A673 (cell line): ENCODE results near the gene CYLD. TPM values are rescaled to one million over a fixed set of nuclear protein-coding genes. Genes with fewer than 3 reads are reported as not detected.

Experiments
- BruUV-seq: library from RNA; stranded (reverse); fragments of 400-500 nt; replicated peaks from 2 replicates; lab custom pipeline; 2021; lab: Mats Ljungman, UMichigan
- CTCF ChIA-PET: fragments of 300-600 bp; sonication (Branson Sonifier 250); formaldehyde crosslinking; loops from one replicate; lab custom pipeline; 2022; ENCODE audit warnings: antibody characterized with exemption; lab: Charles Lee
- POLR2A ChIA-PET: fragments of 300-600 bp; sonication (Branson Sonifier 250); formaldehyde crosslinking; loops from one replicate; lab custom pipeline; 2022; ENCODE audit warnings: antibody characterized with exemption; ENCODE audit not compliant: low non-redundant PET; lab: Charles Lee
- DNase-seq: peaks from one replicate; pipeline ENCODE4 v3.0.0-alpha.2; 2015; ENCODE audit warnings: low spot score
- H3K27ac ChIP-seq: fragments of 200-600 bp; sonication (generic); 2 replicates; pipeline ENCODE4 v1.5.1; 2016; ENCODE audit warnings: mixed run types, low read depth, mild to moderate bottlenecking, mixed read lengths, antibody characterized with exemption, low read length; ENCODE audit not compliant: poor library complexity, severe bottlenecking
- H3K27me3 ChIP-seq: fragments of 200-600 bp; sonication (generic); replicated peaks from 2 replicates; pipeline ENCODE4 v1.6.1; 2017; ENCODE audit warnings: mixed run types, low read depth, mild to moderate bottlenecking, mixed read lengths, antibody characterized with exemption, low read length; ENCODE audit not compliant: insufficient read depth, poor library complexity
- H3K36me3 ChIP-seq: fragments of 200-600 bp; sonication (generic); 2 replicates; pipeline ENCODE4 v1.6.1; 2016; ENCODE audit warnings: mixed run types, mild to moderate bottlenecking, mixed read lengths, antibody characterized with exemption, low read length; ENCODE audit not compliant: insufficient read depth, poor library complexity, severe bottlenecking
- H3K4me1 ChIP-seq: fragments of 200-600 bp; sonication (generic); 2 replicates; pipeline ENCODE4 v1.6.1; 2017; ENCODE audit warnings: mixed run types, mild to moderate bottlenecking, mixed read lengths, antibody characterized with exemption, low read length; ENCODE audit not compliant: insufficient read depth, poor library complexity, severe bottlenecking
- H3K4me3 ChIP-seq: fragments of 200-600 bp; sonication (generic); 2 replicates; pipeline ENCODE4 v1.5.1; 2016; ENCODE audit warnings: low read depth, mixed run types, mild to moderate bottlenecking, mixed read lengths, low read length; ENCODE audit not compliant: poor library complexity, severe bottlenecking
- H3K9me3 ChIP-seq: fragments of 200-600 bp; sonication (generic); 2 replicates; pipeline ENCODE4 v1.6.1; 2016; ENCODE audit warnings: mixed run types, low read depth, mild to moderate bottlenecking, mixed read lengths, antibody characterized with exemption, low read length; ENCODE audit not compliant: poor library complexity, severe bottlenecking
- EZH2 ChIP-seq: fragments of 200-600 bp; sonication (generic); IDR thresholded peaks from 2 replicates; pipeline ENCODE4 v1.6.1; 2017; ENCODE audit warnings: borderline replicate concordance, low read depth, mild to moderate bottlenecking, mixed read lengths, antibody characterized with exemption, low read length; ENCODE audit not compliant: poor library complexity, severe bottlenecking
- intact Hi-C: fragments of 100-400 bp; cut with micrococcal nuclease; formaldehyde crosslinking; loops from one replicate; pipeline ENCODE4 v1.10.0; 2022; ENCODE audit not compliant: unreplicated experiment
- total RNA-seq: library from RNA; stranded (reverse); gene quantifications from 2 replicates; pipeline ENCODE4 v1.2.3, GENCODE V29; 2021
- TF ChIP-seq, protein P1 (sequence below): fragments of 300-800, 200-600 bp; sonication (generic); conservative IDR thresholded peaks from 2 replicates; pipeline ENCODE4 v1.5.1; 2017; ENCODE audit warnings: low read depth, mild to moderate bottlenecking, antibody characterized with exemption, low read length, moderate library complexity, mixed read lengths

CYLD gene
- total RNA-seq, 1 experiment from 2014 or later, result 6.3 TPM

DNA sequence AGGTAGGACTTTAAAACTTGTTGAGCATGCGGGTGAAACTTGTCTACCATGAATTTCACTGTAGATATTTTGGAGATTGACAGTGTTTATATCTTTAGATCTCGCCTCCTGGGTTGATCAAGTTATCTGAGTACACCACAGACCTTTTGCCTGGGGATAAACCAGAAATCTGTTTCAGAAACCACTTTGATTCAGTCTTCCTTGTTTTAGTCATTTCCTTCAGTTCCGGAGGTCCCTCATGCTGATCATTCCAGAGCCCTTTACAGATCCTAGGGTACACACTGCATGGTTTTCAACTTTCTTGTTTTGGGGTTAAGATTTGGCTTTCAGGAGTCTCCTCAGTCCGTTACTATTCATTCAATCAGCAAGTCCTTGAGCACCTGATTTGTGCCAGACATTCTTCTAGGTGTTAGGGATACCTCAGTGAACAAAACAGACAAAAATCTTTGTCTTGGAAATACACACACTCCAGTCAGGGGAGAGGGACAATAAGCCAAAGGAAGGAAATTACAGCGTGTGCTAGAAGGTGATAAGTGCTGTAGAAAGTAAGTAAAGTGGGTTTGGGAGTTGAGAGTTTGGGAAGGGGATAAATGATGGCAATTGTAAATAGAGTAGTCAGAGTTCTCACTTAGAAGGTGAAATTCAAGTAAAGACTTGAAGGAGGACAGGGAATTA lies 36.3 kb upstream of the CYLD start:
- intact Hi-C loops, result no loop called here
- no TSS peak for BruUV-seq
- TF ChIP-seq, protein P1, sequence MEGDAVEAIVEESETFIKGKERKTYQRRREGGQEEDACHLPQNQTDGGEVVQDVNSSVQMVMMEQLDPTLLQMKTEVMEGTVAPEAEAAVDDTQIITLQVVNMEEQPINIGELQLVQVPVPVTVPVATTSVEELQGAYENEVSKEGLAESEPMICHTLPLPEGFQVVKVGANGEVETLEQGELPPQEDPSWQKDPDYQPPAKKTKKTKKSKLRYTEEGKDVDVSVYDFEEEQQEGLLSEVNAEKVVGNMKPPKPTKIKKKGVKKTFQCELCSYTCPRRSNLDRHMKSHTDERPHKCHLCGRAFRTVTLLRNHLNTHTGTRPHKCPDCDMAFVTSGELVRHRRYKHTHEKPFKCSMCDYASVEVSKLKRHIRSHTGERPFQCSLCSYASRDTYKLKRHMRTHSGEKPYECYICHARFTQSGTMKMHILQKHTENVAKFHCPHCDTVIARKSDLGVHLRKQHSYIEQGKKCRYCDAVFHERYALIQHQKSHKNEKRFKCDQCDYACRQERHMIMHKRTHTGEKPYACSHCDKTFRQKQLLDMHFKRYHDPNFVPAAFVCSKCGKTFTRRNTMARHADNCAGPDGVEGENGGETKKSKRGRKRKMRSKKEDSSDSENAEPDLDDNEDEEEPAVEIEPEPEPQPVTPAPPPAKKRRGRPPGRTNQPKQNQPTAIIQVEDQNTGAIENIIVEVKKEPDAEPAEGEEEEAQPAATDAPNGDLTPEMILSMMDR, result no peak
- no peak for TF ChIP-seq EZH2
- Histone ChIP-seq H3K36me3 (no peaks in the 10 kb centered on the region), H3K9me3 (peaks cover 5% of the 10 kb centered on the region), H3K27me3 (no peaks in the 10 kb centered on the region), H3K4me3 (no peak overlapping the region), H3K27ac (no peak overlapping the region), H3K4me1 (no peaks in the 10 kb centered on the region)
- ChIA-PET POLR2A (no interaction called here), CTCF (no interaction called here)
- no peak for DNase-seq

GRCh38 chr16:50706250-50706649 lies 35.6 kb upstream of the CYLD start:
- Histone ChIP-seq H3K4me3 (no peak overlapping the region), H3K36me3 (no peaks in the 10 kb centered on the region), H3K27ac (no peak overlapping the region), H3K4me1 (no peaks in the 10 kb centered on the region), H3K27me3 (no peaks in the 10 kb centered on the region), H3K9me3 (peaks cover 5% of the 10 kb centered on the region)
- no peak for TF ChIP-seq EZH2
- TF ChIP-seq, protein P1, result no peak
- intact Hi-C loops, result no loop called here
- CTCF ChIA-PET, result no interaction called here
- no peak for DNase-seq
- POLR2A ChIA-PET, result no interaction called here
- BruUV-seq, result no TSS peak

DNA sequence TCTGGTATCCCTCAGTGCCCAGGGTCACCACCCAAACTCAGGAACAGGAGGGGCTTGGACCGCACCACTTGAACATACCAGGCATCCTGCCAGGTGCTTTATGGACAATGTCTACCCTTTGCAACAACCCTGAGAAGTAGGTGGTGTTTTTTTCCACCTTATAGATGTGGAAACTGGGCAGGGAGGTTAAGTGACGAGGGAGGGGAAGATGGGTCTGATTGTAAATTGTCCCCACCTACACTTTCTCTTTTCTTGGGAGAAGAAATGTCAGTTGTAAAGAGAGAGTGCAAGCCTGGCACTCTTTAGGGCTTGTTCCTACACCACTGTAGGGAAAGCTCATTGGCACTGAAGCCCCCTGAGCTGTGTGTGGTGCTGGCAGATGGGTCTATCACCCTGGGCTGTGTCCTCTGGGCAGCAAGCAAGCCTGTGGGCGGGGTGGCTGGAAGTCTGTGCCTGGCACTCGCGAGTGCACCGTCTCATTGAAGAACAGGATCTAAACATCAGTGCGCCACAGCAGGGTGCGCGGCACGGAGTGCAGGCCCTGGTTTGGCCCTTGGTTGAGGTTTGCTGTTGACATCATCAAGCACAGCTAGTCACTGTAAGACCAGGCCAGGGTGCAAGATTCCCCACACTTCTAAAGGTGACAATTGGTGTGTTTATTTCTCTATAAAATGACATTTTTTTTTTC lies 33.4 kb upstream of the CYLD start:
- H3K27me3 ChIP-seq, result no peaks in the 10 kb centered on the region
- ChIA-PET POLR2A (no interaction called here), CTCF (no interaction called here)
- H3K9me3 ChIP-seq, result peaks cover 5% of the 10 kb centered on the region
- TF ChIP-seq, protein P1, result no peak
- TF ChIP-seq EZH2, result no peak
- no TSS peak for BruUV-seq
- H3K36me3 ChIP-seq, result no peaks in the 10 kb centered on the region
- no peaks in the 10 kb centered on the region for H3K4me1 ChIP-seq
- intact Hi-C loops, result no loop called here
- no peak for DNase-seq
- H3K4me3 ChIP-seq, result no peak overlapping the region
- H3K27ac ChIP-seq, result no peak overlapping the region
